GM18502 (cell line): ENCODE measurements around the gene EDRF1.
"Not testable (repeated sequence)": the region's sequence is repeated elsewhere in the genome, so short reads cannot be mapped to it uniquely, and the experiment has no call there.

Experiments
- ATAC-seq: cut with Tn5 transposase; IDR thresholded peaks from one replicate; pipeline ENCODE4 v1.9.1; 2021; ENCODE audit warnings: mild to moderate bottlenecking; ENCODE audit not compliant: unreplicated experiment, poor library complexity

EDRF1 gene, protein sequence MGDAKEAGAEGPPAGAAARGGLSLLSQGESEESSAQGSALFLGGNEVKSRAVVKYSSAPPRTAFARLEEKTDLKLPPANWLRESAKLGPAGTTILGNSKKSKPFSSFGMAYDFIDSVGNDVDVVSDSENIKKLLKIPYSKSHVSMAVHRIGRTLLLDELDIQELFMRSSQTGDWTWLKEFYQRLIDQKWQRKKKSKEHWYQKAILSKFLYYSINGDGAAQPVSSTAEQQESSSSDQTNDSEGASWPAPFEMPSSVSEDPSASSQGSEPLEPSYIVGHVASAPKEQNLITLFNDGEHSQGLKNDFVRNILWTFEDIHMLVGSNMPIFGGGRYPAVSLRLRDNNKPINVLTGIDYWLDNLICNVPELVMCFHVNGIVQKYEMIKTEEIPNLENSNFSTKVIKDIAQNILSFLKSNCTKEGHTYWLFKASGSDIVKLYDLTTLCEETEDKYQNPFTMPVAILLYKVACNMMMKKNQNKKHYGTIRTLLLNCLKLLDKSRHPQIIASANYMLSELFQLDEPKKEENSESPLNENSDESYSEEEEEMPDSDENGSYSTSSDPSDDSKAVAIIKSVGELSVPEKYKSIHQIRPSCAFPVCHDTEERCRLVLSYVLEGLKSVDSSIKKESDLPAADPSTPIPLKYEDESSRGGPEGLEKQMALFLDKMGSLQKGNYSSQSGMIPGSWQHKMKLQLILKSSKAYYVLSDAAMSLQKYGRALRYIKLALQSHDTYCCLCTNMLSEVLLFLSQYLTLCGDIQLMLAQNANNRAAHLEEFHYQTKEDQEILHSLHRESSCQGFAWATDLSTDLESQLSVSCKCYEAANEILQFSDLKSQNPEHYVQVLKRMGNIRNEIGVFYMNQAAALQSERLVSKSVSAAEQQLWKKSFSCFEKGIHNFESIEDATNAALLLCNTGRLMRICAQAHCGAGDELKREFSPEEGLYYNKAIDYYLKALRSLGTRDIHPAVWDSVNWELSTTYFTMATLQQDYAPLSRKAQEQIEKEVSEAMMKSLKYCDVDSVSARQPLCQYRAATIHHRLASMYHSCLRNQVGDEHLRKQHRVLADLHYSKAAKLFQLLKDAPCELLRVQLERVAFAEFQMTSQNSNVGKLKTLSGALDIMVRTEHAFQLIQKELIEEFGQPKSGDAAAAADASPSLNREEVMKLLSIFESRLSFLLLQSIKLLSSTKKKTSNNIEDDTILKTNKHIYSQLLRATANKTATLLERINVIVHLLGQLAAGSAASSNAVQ

GRCh38 chr10:125719173-125720001, at the start of gene EDRF1:
Gene EDRF1, plus strand, starts transcription at chr10:125719709. Its CDS starts 99 bp downstream, at chr10:125719808.
- peak; percentile 94 for ATAC-seq

DNA sequence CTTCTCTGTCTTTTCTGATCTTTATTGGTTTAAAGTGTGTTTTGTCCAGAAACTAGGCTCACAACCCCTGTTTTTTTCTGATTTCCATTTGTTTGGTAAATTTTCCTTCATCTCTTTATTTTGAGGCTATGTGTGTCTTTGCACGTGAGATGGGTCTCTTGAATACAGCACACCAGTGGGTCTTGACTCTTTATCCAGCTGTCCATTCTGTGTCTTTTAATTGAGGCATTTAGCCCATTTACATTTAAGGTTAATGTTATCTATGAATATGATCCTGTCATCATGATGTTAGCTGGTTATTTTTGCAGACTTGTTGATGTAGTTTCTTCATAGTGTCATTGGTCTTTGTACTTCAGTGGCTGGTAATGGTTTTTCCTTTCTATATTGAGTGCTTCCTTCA, 46.6 kb upstream of the EDRF1 start:
- no peak for ATAC-seq

DNA sequence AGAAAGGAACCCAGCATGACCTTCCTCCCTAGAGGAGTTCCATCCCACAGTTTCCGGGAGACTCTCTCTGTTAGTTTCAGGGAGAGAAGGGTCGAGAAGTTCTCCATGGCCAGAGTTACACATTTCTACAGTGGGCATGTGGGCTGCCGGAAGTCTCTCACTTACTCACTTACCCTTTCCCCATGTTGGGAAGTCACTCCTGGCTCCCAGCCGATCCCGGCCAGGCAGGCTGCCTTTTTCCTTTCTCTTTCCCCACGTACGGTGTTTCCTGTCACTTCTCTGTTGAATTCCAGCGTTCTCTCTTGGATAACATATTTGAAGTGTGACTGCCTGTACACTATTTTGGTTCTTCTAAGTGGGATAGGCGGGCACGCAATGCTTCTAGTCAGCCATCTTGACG, 40.1 kb upstream of the EDRF1 start:
- no peak for ATAC-seq

GRCh38 chr10:125683063-125683462, 36.4 kb upstream of the EDRF1 start, which contains the start of gene TEX36:
Gene TEX36, minus strand, starts transcription at chr10:125683163. Its CDS starts 174 bp downstream, at chr10:125682989.
- no peak for ATAC-seq

- no peak for ATAC-seq
These were observed 35.7 kb upstream of the EDRF1 start for GRCh38 chr10:125683821-125684220.

- no peak for ATAC-seq
These were observed 34.9 kb upstream of the EDRF1 start for GRCh38 chr10:125684581-125684980.

GRCh38 chr10:125687507-125688185, 31.9 kb upstream of the EDRF1 start:
- no peak for ATAC-seq

DNA sequence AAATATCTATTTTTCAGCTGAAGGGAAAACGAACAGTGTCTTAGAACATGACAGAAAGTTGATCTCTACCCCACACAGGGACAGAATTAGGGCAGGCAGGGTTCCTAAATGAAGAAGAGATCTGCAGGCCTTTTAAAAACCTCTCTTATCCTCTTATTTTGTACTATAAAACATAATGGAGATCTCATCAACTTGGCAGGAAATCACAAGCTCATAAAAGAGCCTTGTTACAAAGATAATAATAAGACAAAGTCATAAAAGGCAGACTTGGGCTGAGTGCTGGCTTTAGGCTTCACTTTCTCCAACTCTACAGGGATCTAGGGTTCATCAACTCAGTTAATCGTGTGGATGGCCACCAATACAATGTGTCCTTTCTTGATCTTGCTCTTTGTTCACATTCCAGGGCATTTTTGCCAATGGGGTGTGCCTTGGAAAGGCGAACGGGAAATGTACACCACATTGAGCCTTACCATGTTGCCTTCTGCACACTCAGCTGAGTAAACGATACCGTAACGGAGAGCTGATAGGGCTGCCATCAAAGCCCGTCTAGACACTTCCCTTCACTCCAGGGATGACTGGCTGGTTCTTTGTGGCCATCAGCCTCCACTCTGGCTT, 29.4 kb upstream of the EDRF1 start:
- no peak for ATAC-seq

GRCh38 chr10:125691160-125691981, 28.1 kb upstream of the EDRF1 start:
- no peak for ATAC-seq

DNA sequence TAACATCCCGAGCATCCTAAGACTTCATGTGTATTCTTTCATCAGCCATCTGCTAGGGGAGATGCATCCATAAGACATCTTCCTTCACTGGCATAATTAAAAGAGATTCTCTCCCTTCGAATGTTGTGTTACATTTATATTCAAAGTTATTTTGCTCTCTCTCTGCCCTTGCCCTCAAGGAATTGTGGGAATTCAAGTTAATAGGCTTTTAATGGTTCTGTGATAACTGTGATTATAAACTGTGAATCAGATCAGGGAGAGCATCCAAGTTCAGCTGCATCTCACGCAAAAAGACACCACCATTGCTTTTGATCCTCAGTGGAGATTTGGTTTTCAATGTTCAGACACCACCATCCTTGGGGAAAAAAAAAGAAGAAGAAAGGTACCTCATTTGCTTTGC, 27.3 kb upstream of the EDRF1 start:
- ATAC-seq, result no peak

DNA sequence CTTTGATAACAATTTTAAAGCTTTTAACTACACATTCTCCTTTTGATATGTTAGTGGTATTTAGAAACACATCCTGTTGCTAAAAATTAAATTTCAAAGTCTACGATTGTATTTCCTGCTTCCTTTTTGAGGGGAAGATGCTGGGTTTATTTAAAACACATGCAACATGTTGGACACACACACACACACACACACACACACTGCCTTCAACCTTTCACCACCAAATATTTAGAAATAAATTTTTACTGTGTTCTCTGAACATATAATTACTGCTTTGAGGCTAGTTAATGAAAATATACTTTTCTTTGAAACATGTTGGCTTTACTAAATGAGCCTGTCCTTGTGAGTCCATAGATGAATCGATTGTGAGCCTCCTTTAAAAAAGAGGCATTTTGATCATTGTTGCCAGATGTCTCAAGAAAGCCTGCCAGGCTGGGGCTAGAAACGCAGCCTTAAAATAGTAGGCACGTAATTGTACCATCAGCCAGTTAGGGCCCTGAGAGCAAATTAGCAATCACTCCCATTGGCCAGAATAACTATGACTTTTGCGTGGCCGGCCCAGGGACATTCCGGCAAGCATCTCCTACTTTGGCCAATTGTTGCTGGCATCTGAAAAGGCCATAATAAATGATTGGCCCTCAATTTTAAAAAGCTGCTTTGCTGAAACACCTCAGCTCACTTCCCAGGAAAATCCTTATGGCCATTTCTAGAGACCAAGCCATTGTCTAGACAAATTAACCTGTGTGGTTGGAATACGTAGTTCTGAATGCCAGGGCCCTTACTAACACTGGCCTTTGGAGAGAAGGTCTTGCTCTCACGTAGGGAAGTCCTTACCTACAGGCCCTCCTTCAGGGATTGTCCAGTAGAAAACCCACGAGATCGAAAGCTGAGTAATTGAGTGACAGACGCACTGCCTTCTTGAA, 26.6 kb upstream of the EDRF1 start:
- no peak for ATAC-seq

DNA sequence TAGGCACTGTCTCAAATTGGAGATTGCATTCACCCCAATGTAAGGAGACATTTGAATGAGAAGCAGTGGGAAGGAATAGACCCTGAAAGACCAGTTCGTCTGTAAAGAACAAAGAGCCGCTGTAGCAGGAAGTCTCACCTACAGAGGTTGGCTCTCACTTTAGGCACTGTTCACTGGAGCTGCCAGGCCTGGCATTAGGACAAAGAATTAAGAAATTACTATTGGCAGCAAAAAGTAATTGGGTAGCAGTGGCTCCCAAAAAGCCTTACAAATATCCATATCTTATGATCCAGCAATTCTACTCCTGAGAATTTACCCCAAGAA, 26.0 kb upstream of the EDRF1 start:
- no peak for ATAC-seq

DNA sequence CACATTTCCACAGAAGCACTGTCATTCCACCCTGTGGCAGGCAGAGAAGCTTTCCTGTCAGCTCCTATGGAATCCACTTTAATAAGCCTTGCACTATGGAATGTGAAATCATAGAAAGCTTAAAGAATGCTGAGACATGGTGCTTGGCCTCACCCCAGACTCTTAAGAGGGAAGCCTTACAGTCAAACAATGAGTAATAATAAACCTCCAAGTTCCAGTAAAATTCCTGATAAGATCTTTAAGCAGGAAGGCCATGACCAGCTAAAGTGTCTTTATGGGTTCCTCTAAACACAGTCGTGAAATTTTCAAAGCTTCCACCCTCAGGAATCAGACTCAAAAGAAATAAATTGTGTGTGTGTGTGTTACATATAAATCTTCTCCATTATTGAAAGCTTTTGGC, 24.6 kb upstream of the EDRF1 start:
- ATAC-seq, result no peak

DNA sequence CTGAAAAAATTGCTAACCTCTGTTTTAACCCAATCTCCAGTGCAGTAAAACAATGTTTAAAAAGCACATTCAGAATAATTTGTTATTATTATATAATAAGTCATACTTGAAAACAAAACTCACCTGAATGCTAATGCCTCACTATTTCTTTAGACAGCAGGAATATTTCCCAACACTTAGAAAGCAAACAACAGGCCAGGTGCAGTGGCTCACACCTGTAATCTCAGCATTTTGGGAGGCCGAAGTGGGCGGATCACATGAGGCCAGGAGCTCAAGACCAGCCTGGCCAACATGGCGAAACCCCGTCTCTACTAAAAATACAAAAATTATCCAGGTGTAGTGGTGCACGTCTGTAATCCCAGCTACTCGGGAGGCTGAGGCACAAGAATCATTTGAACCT, 22.6 kb upstream of the EDRF1 start:
- not testable (repeated sequence) for ATAC-seq

- no peak for ATAC-seq
These were observed 21.0 kb upstream of the EDRF1 start for GRCh38 chr10:125698481-125698998.

GRCh38 chr10:125699562-125700143, 19.9 kb upstream of the EDRF1 start:
- no peak for ATAC-seq
